Nephron progenitor cell (in vitro differentiated cells): ENCODE results near the gene KCNJ15.

Experiments used
- DNase-seq: peaks from one replicate; pipeline ENCODE4 v3.0.0; 2021
- H3K27ac Mint-ChIP-seq: 2 replicates; pipeline ENCODE4 v1.8.0; 2021; ENCODE audit warnings: mild to moderate bottlenecking, moderate library complexity, mixed read lengths
- H3K27me3 Mint-ChIP-seq: 2 replicates; pipeline ENCODE4 v1.8.0; 2021; ENCODE audit warnings: mild to moderate bottlenecking, low read depth, mixed read lengths; ENCODE audit not compliant: poor library complexity
- H3K36me3 Mint-ChIP-seq: 2 replicates; pipeline ENCODE4 v1.8.0; 2021; ENCODE audit warnings: low read depth, mixed read lengths
- H3K4me1 Mint-ChIP-seq: 2 replicates; pipeline ENCODE4 v1.8.0; 2021; ENCODE audit warnings: mixed read lengths
- H3K4me3 Mint-ChIP-seq: 2 replicates; pipeline ENCODE4 v1.8.0; 2021; ENCODE audit warnings: mild to moderate bottlenecking, moderate library complexity, mixed read lengths
- H3K9me3 Mint-ChIP-seq: 2 replicates; pipeline ENCODE4 v1.8.0; 2021; ENCODE audit warnings: mild to moderate bottlenecking, moderate library complexity, mixed read lengths
- CTCF ChIP-seq: fragments of 200-600 bp; sonication (generic); IDR thresholded peaks from 2 replicates; pipeline ENCODE4 v1.5.0; 2021; ENCODE audit warnings: antibody characterized with exemption

The KCNJ15 gene

GRCh38 chr21:38267991-38268863, 11.4 kb downstream of the KCNJ15 start:
- Mint-ChIP-seq H3K27me3 (peaks cover 7% of the 10 kb centered on the region), H3K4me1 (peaks cover 21% of the 10 kb centered on the region), H3K36me3 (no peaks in the 10 kb centered on the region), H3K27ac (no peak overlapping the region), H3K9me3 (no peaks in the 10 kb centered on the region), H3K4me3 (no peak overlapping the region)
- DNase-seq, result no peak
- TF ChIP-seq CTCF, result no peak

- peaks cover 7% of the 10 kb centered on the region for H3K27me3 Mint-ChIP-seq
- no peaks in the 10 kb centered on the region for H3K36me3 Mint-ChIP-seq
- no peak for DNase-seq
- H3K27ac Mint-ChIP-seq, result no peak overlapping the region
- no peak overlapping the region for H3K4me3 Mint-ChIP-seq
- TF ChIP-seq CTCF, result no peak
- no peaks in the 10 kb centered on the region for H3K9me3 Mint-ChIP-seq
- H3K4me1 Mint-ChIP-seq, result peaks cover 22% of the 10 kb centered on the region
Observed at GRCh38 chr21:38268864-38269575, 12.2 kb downstream of the KCNJ15 start.

GRCh38 chr21:38269576-38269936, 12.8 kb downstream of the KCNJ15 start:
- DNase-seq, result no peak
- H3K27ac Mint-ChIP-seq, result no peak overlapping the region
- peaks cover 27% of the 10 kb centered on the region for H3K4me1 Mint-ChIP-seq
- no peak overlapping the region for H3K4me3 Mint-ChIP-seq
- no peaks in the 10 kb centered on the region for H3K9me3 Mint-ChIP-seq
- H3K27me3 Mint-ChIP-seq, result peaks cover 7% of the 10 kb centered on the region
- TF ChIP-seq CTCF, result no peak
- no peaks in the 10 kb centered on the region for H3K36me3 Mint-ChIP-seq

GRCh38 chr21:38272215-38272614, 15.4 kb downstream of the KCNJ15 start:
- H3K27me3 Mint-ChIP-seq, result peaks cover 4% of the 10 kb centered on the region
- H3K36me3 Mint-ChIP-seq, result no peaks in the 10 kb centered on the region
- H3K4me3 Mint-ChIP-seq, result no peak overlapping the region
- no peak overlapping the region for H3K27ac Mint-ChIP-seq
- no peak for DNase-seq
- peaks cover 20% of the 10 kb centered on the region for H3K4me1 Mint-ChIP-seq
- H3K9me3 Mint-ChIP-seq, result no peaks in the 10 kb centered on the region
- TF ChIP-seq CTCF, result no peak

- DNase-seq, result no peak
- H3K36me3 Mint-ChIP-seq, result no peaks in the 10 kb centered on the region
- no peaks in the 10 kb centered on the region for H3K9me3 Mint-ChIP-seq
- peak overlapping the region; percentile 10 for H3K4me3 Mint-ChIP-seq
- H3K4me1 Mint-ChIP-seq, result peaks cover 15% of the 10 kb centered on the region
- no peak overlapping the region for H3K27ac Mint-ChIP-seq
- peaks cover 9% of the 10 kb centered on the region for H3K27me3 Mint-ChIP-seq
- no peak for TF ChIP-seq CTCF
Observed at GRCh38 chr21:38273745-38274542, 17.2 kb downstream of the KCNJ15 start.
